Calu3 (cell line): ENCODE measurements around the gene SLCO1B1. TPM values are rescaled to one million over a fixed set of nuclear protein-coding genes. Genes with fewer than 3 reads are reported as not detected.

Experiments
- BruUV-seq: library from RNA; stranded (reverse); fragments of 400-500 nt; replicated peaks from 2 replicates; lab custom pipeline; 2021; lab: Mats Ljungman, UMichigan
- CTCF ChIA-PET: fragments of 300-600 bp; sonication (Branson Sonifier 250); formaldehyde crosslinking; loops from one replicate; lab custom pipeline; 2022; ENCODE audit warnings: antibody characterized with exemption; lab: Charles Lee
- DNase-seq: peaks from one replicate; pipeline ENCODE4 v3.0.0; 2022
- H3K27ac Mint-ChIP-seq: one replicate; pipeline ENCODE4 v1.8.0; 2022; ENCODE audit warnings: mixed read lengths; ENCODE audit not compliant: unreplicated experiment
- H3K27me3 Mint-ChIP-seq: one replicate; pipeline ENCODE4 v1.8.0; 2022; ENCODE audit warnings: mixed read lengths; ENCODE audit not compliant: unreplicated experiment
- H3K36me3 Mint-ChIP-seq: one replicate; pipeline ENCODE4 v1.8.0; 2022; ENCODE audit warnings: mild to moderate bottlenecking, moderate library complexity, mixed read lengths; ENCODE audit not compliant: insufficient read depth, unreplicated experiment
- H3K4me1 Mint-ChIP-seq: one replicate; pipeline ENCODE4 v1.8.0; 2022; ENCODE audit warnings: mild to moderate bottlenecking, low read depth, mixed read lengths; ENCODE audit not compliant: unreplicated experiment
- H3K4me3 Mint-ChIP-seq: one replicate; pipeline ENCODE4 v1.8.0; 2022; ENCODE audit warnings: mild to moderate bottlenecking, low read depth, moderate library complexity, mixed read lengths; ENCODE audit not compliant: unreplicated experiment
- H3K9me3 Mint-ChIP-seq: one replicate; pipeline ENCODE4 v1.8.0; 2022; ENCODE audit warnings: low read depth, mixed read lengths; ENCODE audit not compliant: unreplicated experiment
- intact Hi-C: fragments of 100-400 bp; cut with micrococcal nuclease; formaldehyde crosslinking; loops from one replicate; pipeline ENCODE4 v1.10.0; 2022; ENCODE audit not compliant: unreplicated experiment
- total RNA-seq: library from RNA; stranded (reverse); gene quantifications from 2 replicates; pipeline ENCODE4 v1.2.3, GENCODE V29; 2022
- TF ChIP-seq, protein P1 (sequence below): fragments of 200-600 bp; IDR thresholded peaks from one replicate; pipeline ENCODE4 v1.8.0; 2022; ENCODE audit warnings: antibody characterized with exemption; ENCODE audit not compliant: unreplicated experiment

SLCO1B1 gene
- total RNA-seq, 1 experiment from 2014 or later, result 1.7 TPM

GRCh38 chr12:21234395-21234794 is 103.4 kb downstream of the SLCO1B1 start:
- TF ChIP-seq, protein P1, sequence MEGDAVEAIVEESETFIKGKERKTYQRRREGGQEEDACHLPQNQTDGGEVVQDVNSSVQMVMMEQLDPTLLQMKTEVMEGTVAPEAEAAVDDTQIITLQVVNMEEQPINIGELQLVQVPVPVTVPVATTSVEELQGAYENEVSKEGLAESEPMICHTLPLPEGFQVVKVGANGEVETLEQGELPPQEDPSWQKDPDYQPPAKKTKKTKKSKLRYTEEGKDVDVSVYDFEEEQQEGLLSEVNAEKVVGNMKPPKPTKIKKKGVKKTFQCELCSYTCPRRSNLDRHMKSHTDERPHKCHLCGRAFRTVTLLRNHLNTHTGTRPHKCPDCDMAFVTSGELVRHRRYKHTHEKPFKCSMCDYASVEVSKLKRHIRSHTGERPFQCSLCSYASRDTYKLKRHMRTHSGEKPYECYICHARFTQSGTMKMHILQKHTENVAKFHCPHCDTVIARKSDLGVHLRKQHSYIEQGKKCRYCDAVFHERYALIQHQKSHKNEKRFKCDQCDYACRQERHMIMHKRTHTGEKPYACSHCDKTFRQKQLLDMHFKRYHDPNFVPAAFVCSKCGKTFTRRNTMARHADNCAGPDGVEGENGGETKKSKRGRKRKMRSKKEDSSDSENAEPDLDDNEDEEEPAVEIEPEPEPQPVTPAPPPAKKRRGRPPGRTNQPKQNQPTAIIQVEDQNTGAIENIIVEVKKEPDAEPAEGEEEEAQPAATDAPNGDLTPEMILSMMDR, result no peak
- no peak for DNase-seq
- Mint-ChIP-seq H3K9me3 (no peaks in the 10 kb centered on the region), H3K27me3 (no peaks in the 10 kb centered on the region), H3K4me1 (no peaks in the 10 kb centered on the region), H3K27ac (no peak overlapping the region), H3K4me3 (no peak overlapping the region), H3K36me3 (no peaks in the 10 kb centered on the region)
- CTCF ChIA-PET, result interaction anchor here (0.6 kb wide), 1 partner anchor 1176 kb away, joined by 3 read pairs; no protein-coding TSS in a partner anchor
- intact Hi-C loops, result no loop called here
- BruUV-seq, result no TSS peak

GRCh38 chr12:21239866-21240265 is 108.9 kb downstream of the SLCO1B1 start:
- H3K36me3 Mint-ChIP-seq, result no peaks in the 10 kb centered on the region
- H3K27me3 Mint-ChIP-seq, result no peaks in the 10 kb centered on the region
- intact Hi-C loops, result no loop called here
- BruUV-seq, result no TSS peak
- H3K4me3 Mint-ChIP-seq, result no peak overlapping the region
- TF ChIP-seq, protein P1, result no peak
- H3K9me3 Mint-ChIP-seq, result peaks cover 5% of the 10 kb centered on the region
- DNase-seq, result no peak
- CTCF ChIA-PET, result no interaction called here
- no peaks in the 10 kb centered on the region for H3K4me1 Mint-ChIP-seq
- H3K27ac Mint-ChIP-seq, result no peak overlapping the region

GRCh38 chr12:21248679-21249078 is 117.7 kb downstream of the SLCO1B1 start:
- Mint-ChIP-seq H3K36me3 (no peaks in the 10 kb centered on the region), H3K27me3 (no peaks in the 10 kb centered on the region), H3K9me3 (no peaks in the 10 kb centered on the region), H3K4me1 (no peaks in the 10 kb centered on the region), H3K27ac (no peak overlapping the region), H3K4me3 (no peak overlapping the region)
- CTCF ChIA-PET, result interaction anchor here (0.5 to 1.0 kb wide), 3 partner anchors 189 to 493 kb away, joined by 3 to 6 read pairs (median 4); partner anchors contain the start of gene PYROXD1
- TF ChIP-seq, protein P1, result no peak
- no TSS peak for BruUV-seq
- intact Hi-C loops, result loop anchor here (2.0 to 5.0 kb wide), 2 partner anchors 189 to 432 kb away; partner anchors contain the start of gene PYROXD1
- no peak for DNase-seq

GRCh38 chr12:21252070-21252469 is 121.1 kb downstream of the SLCO1B1 start:
- Mint-ChIP-seq H3K9me3 (no peaks in the 10 kb centered on the region), H3K27me3 (no peaks in the 10 kb centered on the region), H3K36me3 (no peaks in the 10 kb centered on the region), H3K4me3 (no peak overlapping the region), H3K27ac (no peak overlapping the region), H3K4me1 (no peaks in the 10 kb centered on the region)
- no peak for DNase-seq
- BruUV-seq, result no TSS peak
- intact Hi-C loops, result no loop called here
- TF ChIP-seq, protein P1, result no peak
- CTCF ChIA-PET, result no interaction called here
